HG02973 (cell line): ENCODE data around the gene SH3TC1.

Source experiments
- ATAC-seq: cut with Tn5 transposase; IDR thresholded peaks from one replicate; pipeline ENCODE4 v1.9.1; 2021; ENCODE audit warnings: moderate library complexity; ENCODE audit not compliant: unreplicated experiment

The SH3TC1 gene

DNA sequence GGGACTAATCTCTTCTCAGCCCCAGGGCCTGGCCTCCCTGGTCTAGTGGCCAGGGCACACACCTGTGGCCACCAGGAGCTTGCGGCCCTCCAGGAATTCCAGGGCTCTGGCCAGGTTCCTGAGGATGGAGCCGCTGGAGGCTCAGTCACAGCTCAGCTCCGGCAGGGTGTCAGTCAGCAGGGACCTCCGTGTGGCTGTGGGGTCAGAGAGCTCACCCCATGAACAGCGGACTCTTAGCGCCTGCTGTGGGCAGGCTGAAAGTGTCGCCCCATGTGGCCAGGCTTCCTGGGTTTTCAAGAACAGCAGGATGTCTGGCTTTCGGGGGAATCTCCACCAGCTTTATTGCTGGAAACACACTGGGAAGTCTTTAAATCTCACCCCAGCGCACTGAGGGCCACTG lies 19.3 kb upstream of the SH3TC1 start:
- ATAC-seq: no peak

DNA sequence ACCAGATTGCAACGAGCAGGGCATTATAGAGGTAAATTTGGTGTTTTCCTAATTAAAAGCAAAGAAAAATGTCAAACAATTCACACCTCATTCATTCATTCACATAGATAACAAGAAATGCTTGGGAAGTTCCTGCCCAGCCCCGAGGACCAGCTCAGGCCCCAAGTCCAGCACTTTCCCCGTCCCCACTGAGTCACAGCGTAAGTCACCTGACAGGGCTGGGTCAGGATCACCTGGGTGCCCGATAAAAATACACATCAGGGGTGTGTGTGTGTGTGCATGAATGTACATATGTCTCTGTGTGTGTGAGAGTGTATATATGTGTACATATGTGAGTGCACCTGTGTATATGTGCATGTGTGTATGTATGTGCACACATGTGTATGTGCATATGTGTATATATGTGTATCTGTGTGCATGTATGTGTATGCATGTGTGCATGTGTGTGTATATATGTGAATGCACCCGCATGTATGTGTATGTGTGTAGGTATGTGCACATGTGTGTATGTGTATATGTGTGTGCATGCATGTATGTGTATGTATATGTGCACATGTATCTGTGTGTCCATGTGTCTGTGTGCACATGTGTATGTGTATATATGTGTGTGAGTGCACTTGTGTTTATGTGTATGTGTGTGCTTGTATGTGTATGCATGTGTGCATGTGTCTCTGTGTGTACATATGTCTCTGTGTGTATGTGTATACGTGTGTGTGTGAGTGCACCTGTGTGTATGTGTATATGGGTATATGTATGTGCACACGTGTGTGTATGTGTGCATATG lies 18.6 kb upstream of the SH3TC1 start:
- no peak for ATAC-seq

DNA sequence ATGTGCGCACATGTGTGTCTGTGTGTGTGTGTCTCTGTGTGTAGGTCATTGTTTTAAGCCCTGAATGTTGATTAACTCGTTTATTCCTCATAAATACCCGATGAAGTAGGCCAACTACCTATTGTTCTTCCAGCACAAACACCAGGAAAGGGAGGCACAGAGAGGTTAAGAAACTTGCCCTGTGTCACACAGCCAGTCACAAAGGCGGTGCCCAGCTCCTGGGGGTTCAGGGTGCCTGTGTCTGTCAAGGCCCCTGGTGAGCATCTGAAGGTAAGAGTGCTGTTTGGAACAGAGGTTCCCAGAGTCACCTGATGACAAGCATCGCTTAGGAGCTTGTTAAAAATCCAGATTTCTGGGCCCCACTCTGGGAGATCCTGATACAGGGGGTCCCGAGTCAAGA lies 18.0 kb upstream of the SH3TC1 start:
- ATAC-seq: no peak

DNA sequence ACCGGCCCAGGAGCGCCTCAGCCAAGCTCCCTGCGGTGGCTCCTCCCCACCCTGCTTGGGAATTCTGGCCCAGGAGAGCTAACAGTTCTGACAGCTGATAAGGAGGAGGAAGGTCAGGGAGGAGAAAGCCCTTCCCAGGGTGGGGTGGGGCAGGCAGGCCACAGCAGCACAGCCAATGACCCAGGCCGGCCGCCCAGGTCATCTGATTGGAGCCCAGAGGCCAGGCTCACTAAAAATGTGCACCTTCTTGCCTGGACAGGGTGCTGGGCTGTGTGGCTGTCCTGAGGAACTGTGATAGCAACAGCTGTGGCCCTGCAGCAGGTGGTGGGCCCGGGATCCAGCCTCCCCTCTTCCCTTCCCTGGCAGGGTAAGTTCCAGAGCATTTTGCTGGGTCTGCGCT lies 17.2 kb upstream of the SH3TC1 start:
- no peak for ATAC-seq

DNA sequence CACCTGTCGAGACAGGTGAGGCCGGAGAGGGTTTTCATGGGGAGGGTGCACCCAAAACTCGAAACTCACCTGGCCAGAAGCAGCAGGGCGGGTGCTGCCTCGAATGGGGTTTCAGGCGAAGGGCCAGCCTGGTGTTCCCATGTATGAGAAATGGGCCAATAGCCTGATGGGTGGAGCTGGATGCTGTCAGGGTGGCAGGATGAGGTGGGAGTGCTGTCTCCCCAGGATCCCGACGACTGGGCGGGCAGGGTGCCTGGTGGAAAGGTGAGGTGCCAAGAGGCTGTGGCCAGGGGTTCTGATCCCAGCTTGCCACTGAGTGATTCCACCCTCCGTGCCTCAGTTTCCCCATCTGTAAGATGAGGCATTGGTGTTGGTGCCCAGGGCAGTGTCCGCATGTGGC lies 16.8 kb upstream of the SH3TC1 start:
- ATAC-seq: no peak

DNA sequence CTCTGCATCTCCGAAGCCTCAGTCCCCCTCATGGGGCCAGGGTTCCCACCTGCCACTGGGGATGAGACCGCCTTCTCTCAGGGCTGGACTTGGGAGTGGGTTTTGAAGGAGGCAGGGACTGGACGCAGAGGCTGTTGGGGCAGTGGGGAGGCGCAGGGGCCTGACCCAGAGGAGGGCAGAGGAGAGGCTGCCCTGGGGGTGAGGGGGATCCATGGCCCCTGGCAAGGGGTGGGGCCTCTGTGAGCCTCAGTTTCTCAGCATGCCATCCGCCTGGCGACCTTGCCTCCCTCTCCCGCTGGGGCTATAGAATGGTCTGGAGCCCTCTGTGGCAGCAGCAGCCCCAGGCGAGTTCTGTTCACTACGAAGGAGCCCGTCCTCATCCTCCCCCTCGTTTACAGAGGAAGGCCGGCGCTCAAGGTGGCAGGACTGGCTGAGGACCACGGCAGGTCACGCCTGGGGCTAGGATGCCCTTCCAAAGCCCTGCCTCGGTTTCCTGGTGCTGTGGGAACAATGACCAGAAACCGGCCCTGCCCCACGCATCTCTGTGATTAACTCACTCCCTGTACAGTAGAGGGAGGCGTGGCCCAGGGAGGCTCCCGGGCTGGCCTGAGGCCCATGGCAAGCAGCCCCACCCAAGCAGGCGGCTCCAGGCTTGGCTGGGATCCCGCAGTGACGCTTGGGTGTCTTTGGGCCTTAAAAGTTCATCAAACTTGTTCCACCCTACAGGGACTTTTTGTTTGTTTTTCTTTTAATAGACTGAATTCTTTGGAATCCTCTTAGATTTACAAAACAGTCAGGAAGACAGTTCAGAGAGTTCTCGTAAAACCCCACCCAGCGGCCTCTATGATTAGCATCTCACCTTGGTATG lies 16.0 kb upstream of the SH3TC1 start:
- ATAC-seq: no peak

DNA sequence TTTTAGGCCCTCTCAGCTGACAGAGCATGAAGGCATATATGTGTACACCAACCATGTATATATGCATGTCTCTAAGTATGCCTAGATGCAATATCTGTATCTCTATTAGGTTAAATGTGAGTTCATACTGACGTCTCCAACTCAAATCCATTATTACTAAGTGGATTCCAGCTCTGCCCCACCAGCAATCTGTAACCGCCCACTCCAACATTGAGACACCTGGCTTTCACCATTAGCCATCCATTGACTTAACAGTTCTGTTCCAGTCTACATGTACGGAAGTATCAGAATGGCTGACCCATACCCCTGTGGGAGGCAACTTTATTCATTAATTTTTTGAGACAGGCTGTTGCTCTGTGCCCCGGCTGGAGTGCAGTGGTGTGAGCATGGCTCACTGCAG lies 15.0 kb upstream of the SH3TC1 start:
- ATAC-seq: no peak

DNA sequence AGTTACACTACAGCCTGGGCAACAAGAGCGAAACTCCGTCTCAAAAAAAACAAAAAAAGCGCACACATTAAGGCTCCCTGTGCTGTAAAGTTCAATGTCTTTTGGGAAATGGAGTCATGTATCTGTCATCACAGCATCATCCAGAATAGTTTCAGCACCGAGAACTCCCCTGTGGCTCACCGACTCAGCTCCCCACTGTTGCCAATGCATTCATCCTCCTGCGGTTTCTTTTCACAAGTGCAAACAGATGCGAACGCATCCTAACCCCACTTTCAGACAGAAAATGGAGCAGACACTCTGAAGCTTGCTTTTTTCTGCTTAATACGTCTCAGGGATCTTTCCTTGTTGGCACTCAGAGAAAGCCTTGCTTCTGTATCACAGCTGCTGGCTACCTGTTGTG lies 13.8 kb upstream of the SH3TC1 start:
- no peak for ATAC-seq

DNA sequence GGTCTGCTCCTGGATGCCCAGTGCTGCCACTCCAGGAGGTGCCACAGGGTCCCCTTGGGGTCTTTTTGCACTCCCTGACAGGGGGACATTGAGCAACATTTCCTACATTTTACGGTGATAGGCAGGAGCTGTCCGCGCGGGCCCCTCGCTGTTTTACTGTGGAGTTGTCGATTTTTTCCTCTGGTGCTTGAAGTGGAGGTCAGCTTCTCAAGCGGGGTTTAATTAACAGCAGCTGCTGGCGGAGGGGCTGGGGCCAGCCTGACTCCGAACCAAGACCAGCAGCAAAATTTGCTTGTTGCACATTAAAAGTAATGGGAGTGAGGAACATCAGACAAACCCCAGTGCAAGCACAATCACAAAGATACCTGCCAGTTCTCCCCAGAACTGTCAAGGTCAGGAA lies 13.2 kb upstream of the SH3TC1 start:
- ATAC-seq: no peak

DNA sequence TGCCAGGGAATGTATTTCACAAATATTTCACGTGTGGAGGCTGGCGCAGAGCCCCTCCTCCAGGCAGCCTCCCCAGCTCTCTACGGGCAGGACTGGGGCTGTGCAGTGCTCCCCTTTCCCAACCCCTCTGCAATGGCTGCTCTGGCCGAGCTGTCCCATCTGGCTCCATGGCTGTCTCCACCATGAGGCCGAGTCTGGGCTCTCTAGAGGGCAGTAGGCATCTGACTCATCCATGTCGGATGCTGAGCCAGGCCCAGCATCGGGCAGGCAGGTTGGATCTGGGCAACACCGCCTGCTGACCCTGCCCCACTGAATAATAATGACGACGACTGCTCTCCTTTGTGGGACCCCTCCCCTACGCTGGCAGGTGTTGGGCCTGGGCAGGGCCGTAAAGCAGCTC lies 11.0 kb upstream of the SH3TC1 start:
- ATAC-seq: no peak

DNA sequence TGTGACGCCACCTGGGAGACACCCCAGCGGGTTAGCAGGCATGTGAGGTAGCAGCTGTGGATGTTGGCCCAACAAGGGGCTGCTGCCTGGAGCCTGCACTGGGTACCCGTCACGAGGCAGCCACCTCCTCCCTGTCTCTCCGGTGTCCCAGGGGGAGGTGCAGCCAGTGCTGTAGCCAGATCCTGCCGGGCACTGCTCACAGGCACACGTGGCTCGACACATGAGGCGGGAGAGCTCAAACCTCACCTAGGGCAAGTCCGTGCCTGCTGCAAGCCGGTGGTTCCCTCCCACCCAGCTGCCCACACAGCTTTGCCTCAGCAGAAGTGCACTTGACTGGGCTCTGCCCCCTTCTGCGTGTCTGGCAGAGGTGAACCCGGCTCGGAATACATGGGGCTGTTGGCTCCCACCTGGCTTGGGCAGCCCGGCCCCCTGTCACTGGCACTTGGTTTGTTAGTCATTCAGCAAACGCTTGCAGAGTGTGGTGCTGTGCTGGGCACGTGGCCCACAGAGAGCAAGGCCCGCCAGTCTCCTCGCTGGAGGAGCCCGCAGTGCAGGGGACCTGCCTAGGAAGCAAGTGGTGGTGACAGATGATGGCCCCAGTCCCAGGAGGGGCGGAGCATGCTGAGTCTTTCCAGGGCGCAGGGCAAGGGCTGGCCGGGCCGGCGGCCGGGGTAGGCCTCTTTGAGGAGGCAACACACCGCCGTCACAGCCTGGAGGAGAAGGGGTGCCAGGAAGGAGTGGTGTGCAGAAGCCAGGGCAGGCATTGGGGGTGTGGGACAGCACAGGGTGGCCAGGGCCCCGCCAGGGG lies 10.1 kb upstream of the SH3TC1 start:
- ATAC-seq: no peak

DNA sequence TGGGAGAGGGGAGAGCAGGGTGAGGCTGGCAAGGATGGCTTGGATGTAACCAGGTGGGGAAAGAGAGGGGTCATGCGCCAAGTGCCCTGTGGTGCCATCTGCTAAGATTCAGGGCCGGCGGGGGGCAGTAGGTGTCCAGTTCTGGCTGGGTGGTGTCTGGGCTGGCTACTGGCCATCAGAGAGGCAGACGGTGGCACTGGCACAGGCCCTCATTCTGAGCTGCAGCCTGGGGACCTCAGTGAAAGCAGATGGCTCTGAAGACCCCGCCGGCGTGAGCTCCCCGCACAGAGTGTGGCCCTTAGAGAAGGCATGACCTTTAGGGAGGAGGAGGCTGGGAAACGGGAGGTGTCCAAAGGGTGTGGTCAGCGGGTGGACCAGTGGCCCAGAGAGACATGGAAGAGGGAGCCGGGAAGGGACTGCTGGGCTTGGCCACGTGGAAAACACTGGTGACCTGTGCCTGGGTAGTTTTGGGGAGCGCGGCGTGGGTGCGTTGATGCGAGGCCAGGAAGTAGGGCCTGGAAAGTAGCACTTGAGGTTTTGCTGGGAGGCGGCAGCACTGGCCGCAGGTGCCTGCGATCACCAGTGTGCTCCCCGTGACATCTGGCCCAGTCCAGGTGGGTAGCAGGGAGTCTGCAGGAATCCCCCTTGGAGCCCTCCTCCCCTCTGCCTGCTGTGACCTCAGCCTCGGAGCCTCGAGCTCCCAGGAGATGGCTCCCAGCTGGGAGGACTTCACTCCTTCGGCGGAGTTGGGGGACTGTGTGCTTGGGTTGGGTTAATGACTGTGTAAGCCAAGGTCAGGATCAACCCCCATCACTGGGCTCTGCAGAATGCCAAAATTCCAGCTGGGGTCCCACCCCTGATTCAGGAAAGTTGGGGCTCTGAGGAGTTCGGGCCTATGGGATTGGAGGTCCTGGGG lies 9.3 kb upstream of the SH3TC1 start:
- no peak for ATAC-seq

DNA sequence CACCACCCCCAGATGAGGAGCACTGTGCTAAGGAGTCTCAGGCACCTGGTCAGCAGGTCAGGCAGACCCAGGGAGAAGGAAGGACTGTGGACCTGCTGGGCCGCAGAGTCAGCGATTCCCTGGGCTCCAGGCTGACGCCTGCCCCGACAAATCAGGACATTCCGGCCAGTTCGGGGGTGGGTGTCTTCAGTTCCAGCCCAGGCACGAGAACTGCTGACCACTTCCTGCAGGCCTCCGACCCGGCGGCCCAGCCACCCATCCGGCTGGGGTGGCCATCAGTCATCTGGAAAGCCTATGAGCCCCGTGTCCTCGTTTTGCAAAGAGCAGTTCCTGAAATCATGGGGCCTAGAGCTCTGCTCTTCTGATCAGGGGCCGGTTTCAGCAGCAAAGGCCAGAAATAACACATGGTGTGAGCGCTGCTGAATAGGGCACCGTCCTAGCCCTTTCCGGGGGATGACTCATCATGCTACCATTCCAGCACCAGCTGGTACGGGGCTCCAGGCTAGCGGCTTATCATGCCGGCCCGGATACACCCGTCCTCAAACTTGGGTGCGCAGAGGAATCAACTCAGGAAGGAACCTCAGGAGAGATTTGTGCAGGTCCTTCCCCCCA lies 7.8 kb upstream of the SH3TC1 start:
- ATAC-seq: no peak

DNA sequence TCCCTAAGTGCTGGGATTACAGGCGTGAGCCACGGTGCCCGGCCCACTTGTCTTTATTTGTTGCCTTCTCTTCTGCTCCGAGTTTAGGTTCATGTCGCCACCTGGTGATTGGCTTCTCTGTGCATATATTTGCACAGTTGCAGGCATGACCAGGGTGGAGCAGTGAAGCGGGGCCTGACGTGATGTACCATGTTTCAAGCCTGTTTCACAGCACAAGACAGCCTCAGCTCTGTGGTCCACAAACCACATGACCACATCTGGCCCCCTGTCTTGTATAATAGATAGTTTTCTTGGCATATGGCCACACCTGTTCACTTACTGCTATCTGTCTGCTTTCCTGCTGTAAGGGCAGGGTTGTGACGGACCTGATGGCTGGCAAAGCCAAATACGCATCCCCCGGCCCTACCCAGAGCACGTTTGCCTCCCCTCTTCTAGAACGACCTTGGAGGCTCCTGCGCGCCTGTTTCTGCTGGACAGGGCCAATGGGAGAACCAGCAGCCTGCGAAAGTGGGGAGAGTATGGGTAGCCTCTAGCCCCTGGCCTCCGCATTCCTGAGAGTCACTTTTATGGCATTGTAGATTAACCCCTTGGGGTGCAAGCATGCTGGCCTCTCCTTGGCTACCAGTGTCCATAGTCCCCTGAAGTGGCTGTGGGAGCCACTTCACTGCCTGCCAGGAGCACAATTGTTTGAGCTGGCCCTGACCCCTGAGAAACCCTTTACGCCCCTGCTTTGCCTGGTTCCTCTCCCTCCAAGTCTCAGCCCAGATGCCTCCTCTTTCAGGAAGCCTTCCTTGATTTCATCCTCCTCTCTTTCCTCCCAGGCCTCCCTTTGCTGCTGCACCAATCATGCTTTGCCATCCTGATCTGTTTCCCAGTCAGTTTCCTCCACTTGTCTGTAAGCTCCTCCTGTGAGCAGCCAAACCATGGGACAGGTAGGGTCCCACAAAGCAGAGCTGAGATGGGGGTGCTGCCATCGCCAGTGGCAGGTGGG lies 6.0 kb upstream of the SH3TC1 start:
- ATAC-seq: peak; percentile 87

DNA sequence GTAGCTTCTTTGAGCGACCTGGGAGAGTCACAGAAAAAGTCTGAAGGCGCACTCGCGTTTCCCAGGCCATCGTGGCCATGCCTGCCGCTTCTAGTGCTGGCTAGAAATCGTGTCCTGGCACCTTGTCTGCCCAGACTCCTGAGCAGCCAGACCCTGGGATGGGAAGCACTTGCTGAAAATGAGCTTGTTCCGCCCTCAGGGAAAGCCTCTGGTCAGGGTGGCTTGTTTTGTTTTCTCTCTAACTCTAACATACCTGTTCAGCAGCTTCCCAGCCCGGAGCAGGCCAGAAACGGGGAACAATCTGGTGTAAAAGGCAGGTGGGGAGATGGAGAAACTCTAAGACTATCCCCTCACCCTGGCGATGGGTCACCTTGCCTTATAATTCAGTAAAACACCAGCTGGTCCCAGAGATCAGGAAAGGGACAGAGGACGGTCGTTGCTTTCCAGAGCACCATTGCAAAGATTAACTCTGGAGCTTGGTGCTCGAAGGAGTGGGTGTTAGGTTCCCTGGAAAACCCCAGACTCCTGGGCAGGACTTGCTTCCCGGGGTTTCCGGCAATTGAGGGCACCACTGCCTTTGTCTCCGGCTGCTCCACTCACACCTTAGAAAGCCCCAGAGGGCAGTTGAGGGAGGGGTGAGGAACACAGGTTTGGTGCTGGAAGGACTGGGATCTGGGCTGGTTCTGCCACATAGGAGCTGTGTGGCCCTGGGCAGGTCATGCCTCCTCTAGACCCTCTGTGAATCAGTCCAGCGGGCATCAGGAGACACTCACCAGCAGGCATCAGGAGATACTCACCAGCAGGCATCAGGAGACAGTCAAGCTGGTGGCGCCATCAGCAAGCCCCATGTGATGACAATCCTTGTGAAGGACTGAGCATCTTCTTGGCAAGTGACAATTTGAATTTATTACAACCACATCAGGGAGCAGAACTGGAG lies 4.5 kb upstream of the SH3TC1 start:
- no peak for ATAC-seq

DNA sequence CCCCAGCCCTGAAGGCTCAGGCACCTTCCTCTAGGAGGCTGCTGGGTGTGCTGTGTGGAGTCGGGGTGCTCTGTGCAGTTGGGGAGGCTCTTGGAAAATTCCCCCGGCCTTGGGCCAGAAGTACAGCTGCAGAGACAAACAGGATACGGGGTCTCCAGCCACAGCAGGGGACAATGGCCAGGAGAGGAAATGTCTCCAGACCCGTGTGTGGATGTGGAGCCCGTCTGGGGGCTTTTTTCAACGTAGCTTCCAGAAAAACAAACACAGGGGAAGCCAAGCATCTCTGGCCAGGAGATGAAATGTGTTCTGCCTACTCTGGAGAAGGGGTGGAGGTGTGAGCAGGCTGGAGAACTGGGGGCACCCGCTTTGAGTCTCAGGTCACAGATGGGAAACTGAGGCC lies 3.7 kb upstream of the SH3TC1 start:
- ATAC-seq: no peak

DNA sequence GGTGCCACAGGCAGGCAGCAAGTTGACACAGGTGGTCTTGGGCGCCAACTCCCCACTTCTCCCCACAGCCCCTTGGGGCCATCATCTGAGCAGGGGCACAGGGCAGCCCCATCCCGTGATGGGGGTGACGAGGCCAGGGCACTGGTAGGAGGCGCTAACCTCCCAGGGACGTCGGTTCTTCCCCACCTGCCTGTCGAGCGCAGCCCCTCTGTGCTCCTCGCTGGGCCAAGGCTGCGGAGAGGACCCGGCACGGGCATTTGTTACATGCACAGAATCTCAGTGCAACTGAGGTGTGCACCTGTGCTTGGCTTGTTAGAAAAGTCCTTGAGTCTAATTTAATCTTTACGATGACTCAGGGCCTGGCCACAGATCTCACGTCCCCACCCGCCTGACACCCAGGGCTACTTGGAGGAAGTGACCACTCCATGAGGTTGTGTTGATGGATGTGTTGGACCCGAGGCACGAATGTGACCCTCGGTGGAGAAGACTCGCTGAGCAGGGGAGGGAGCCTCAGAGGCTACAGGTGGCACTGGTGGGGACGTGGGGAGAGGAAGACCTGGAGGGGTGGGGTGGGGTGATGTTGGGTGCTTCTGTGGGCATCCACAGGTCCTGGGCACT lies 3.1 kb upstream of the SH3TC1 start:
- ATAC-seq: no peak
